ENCODE results near the gene NHLH2.

NHLH2 gene

GRCh38 chr1:115796897-115797296, 44.0 kb downstream of the NHLH2 start:
- DNase-seq: no peak

DNA sequence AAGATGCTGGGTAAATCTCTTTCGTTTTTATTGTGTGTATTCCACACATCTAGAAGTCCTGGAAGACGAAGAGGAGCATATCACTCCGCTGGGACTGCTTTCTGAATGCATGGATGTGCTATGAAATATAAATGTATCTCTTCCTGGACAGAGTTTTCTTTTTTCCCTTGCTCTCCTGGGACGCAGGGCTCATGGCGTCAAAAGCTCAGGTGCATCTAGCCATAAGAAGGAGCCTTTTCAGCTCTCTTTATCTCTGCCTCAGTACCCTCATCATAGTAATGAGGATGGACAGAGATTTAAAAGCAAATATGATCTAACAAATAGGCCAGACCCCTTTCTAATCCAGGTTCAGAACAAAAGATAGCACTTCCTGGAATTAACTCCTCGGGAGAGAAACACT, 44.9 kb downstream of the NHLH2 start:
- no peak for DNase-seq

DNA sequence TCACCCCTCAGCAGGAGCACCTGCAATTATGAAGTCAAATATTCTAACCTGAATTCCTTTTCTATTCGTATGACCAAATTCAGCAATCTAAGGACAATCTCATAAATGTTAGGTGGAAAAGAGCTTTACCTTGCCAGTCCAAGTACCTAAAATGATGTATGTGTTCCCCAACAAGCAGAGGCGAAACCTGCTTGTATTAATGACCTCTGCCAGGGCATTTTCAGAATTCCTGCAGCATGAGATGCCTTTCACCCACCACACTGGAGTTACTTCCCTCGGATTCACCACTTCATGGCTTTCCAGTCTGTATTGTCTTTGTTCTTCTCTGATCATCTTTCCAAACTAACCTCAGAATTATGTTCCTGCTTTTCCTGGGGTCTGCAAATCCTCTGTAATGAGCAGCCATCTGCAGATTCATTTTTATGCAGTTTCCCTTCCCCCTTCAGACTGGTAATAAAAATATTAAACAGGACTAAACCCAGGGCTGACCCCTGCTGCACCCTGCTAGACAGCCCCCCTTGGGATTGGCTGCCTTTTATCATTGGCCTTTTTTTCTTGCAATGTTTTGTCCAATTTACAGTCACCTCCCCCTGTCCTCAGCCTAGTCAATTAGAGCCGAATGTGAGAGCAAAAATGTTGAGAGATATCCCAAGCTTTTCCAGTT, 45.8 kb downstream of the NHLH2 start:
- no peak for DNase-seq

DNA sequence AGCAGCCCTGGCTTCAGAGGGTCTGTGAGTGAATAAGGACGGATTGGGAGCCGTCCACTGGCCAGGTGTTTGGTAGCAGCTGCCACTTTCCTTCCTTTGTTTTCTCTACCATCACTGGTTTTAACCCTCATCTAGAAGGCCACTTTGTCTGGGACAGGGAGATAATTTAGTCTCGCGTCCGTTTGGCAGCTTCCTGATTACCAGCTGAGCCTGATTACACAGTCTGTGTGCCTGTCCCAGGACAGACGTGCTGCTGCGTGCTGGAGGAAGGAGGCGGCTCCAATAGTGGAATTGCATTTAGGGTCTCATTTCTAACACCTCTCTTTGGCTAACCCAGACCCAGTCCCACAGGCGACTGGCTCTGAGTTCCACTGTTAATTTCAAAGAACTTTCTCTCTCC, 47.8 kb downstream of the NHLH2 start:
- no peak for DNase-seq

- DNase-seq: no peak
Observed at GRCh38 chr1:115791816-115792215, 49.1 kb downstream of the NHLH2 start.

DNA sequence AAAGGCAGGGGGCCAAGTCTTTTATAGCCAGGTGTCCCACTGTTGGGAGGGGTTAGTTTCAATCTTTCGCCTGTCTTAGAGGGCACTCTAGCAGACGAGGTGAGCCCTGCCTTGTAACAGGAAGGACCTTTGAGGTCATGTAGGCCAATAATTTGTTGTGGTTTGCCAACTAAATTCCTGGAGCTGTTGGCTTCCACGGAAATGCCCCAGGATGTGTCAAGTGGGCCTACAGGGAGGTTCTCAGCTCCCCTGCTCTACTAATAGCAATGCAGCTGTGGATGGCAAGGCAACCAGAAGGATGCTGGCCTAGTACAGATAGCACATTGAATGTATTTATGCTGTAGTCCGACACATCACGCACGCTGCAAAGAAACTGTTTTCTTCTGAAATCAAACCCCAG, 50.1 kb downstream of the NHLH2 start:
- no peak for DNase-seq

DNA sequence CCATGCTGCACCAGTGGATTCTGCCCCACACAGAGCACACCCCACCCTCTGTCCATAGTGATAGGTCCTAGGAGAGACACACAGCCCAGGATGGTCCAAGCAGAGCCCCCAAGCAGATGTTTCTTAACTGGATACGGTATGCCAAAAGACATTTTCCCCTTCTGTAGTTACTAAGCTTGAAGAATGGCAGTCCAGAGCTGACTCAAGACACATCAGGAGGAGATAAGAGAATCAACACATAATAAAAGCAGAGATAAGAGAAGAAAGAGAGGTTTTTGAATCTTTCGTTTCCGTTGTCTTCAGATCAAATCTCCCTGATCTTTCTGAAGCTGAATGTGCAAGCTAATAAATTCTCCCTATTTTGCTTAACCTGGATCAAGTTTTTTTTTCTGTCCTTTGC, 50.6 kb downstream of the NHLH2 start:
- DNase-seq: no peak

Measured in NK-92 treated with Interleukin-12 subunit alpha and Interleukin-12 subunit beta, amount 100 ng/mL, for 24 hours (cell line).